OCI-LY1 (cell line): ENCODE data around the gene TFB2M.
A peak's percentile ranks its signal among the peaks of the same experiment; 100 is the strongest.
"Not testable (repeated sequence)": the region's sequence is repeated elsewhere in the genome, so short reads cannot be mapped to it uniquely, and the experiment has no call there.

Source experiments
- H2AFZ ChIP-seq: fragments of 200-600 bp; sonication (generic), shearing (Covaris generic); 2 replicates; pipeline ENCODE4 v1.6.0; 2014; ENCODE audit warnings: antibody characterized with exemption, mild to moderate bottlenecking, low read length
- H3F3A ChIP-seq: fragments of 200-600 bp; sonication (generic), shearing (Covaris generic); 2 replicates; pipeline ENCODE4 v1.6.0; 2014; ENCODE audit warnings: mild to moderate bottlenecking, antibody characterized with exemption, low read length, moderate library complexity; ENCODE audit not compliant: insufficient read depth
- H3K27ac ChIP-seq: fragments of 200-600 bp; sonication (generic); 2 replicates; pipeline ENCODE4 v1.5.1; 2014; ENCODE audit warnings: low read length, mixed run types, mild to moderate bottlenecking, low read depth; ENCODE audit not compliant: poor library complexity, severe bottlenecking
- H3K27me3 ChIP-seq: fragments of 200-600 bp; sonication (generic); 2 replicates; pipeline ENCODE4 v1.6.0; 2014; ENCODE audit warnings: antibody characterized with exemption, mild to moderate bottlenecking, low read length, moderate library complexity; ENCODE audit not compliant: insufficient read depth
- H3K36me3 ChIP-seq: fragments of 200-600 bp; sonication (generic); 2 replicates; pipeline ENCODE4 v1.6.1; 2014; ENCODE audit warnings: mild to moderate bottlenecking, antibody characterized with exemption, low read length, moderate library complexity, mixed read lengths; ENCODE audit not compliant: insufficient read depth
- H3K4me1 ChIP-seq: fragments of 200-600 bp; sonication (generic); 2 replicates; pipeline ENCODE4 v1.5.1; 2014; ENCODE audit warnings: mild to moderate bottlenecking, low read length, moderate library complexity; ENCODE audit not compliant: insufficient read depth, severe bottlenecking
- H3K4me2 ChIP-seq: fragments of 200-600 bp; sonication (generic), shearing (Covaris generic); 2 replicates; pipeline ENCODE4 v1.6.1; 2014; ENCODE audit warnings: low read length
- H3K4me3 ChIP-seq: fragments of 200-600 bp; sonication (generic); 2 replicates; pipeline ENCODE4 v1.5.1; 2014; ENCODE audit warnings: low read length, low read depth, mild to moderate bottlenecking, mixed read lengths; ENCODE audit not compliant: poor library complexity, severe bottlenecking
- H3K79me2 ChIP-seq: fragments of 200-600 bp; shearing (Covaris generic); 2 replicates; pipeline ENCODE4 v1.6.1; 2016; ENCODE audit warnings: mixed run types, low read length, mixed read lengths; ENCODE audit not compliant: insufficient read depth
- H3K9ac ChIP-seq: fragments of 200-600 bp; sonication (generic), shearing (Covaris generic); 2 replicates; pipeline ENCODE4 v1.6.1; 2014; ENCODE audit warnings: mild to moderate bottlenecking, low read length, mixed read lengths
- H3K9me2 ChIP-seq: fragments of 200-600 bp; sonication (generic), shearing (Covaris generic); 2 replicates; pipeline ENCODE4 v1.6.1; 2014; ENCODE audit warnings: low read depth, mild to moderate bottlenecking, low read length, mixed read lengths
- H3K9me3 ChIP-seq: fragments of 200-600 bp; shearing (Covaris generic); 2 replicates; pipeline ENCODE4 v1.6.1; 2014; ENCODE audit warnings: low read length, mixed read lengths
- H4K20me1 ChIP-seq: fragments of 200-600 bp; sonication (generic), shearing (Covaris generic); 2 replicates; pipeline ENCODE4 v1.6.0; 2016; ENCODE audit warnings: mild to moderate bottlenecking, low read length; ENCODE audit not compliant: insufficient read depth
- CTCF ChIP-seq: fragments of 200-600 bp; sonication (generic), shearing (Covaris generic); IDR thresholded peaks from 2 replicates; pipeline ENCODE4 v1.5.1; 2017; ENCODE audit warnings: mild to moderate bottlenecking, antibody characterized with exemption, low read length, moderate library complexity, mixed read lengths
- EZH2 ChIP-seq: fragments of 200-600 bp; sonication (generic), shearing (Covaris generic); IDR thresholded peaks from 2 replicates; pipeline ENCODE4 v1.8.0; 2017; ENCODE audit warnings: borderline replicate concordance, mixed run types, mild to moderate bottlenecking, antibody characterized with exemption, low read length, moderate library complexity, mixed read lengths

TFB2M gene

GRCh38 chr1:246572785-246573184 lies 6.7 kb upstream of the TFB2M start:
- Histone ChIP-seq H3F3A (no peaks in the 10 kb centered on the region), H3K4me1 (peaks cover 75% of the 10 kb centered on the region), H3K27me3 (no peaks in the 10 kb centered on the region), H3K9me2 (no peaks in the 10 kb centered on the region), H2AFZ (no peak overlapping the region), H3K9me3 (no peaks in the 10 kb centered on the region), H3K9ac (peak overlapping the region; percentile 9; the same call in 1 of the 2 replicates), H3K27ac (peak overlapping the region; percentile 65), H4K20me1 (no peaks in the 10 kb centered on the region), H3K4me3 (no peak overlapping the region), H3K4me2 (peak overlapping the region; percentile 23; the same call in 1 of the 2 replicates), H3K36me3 (peaks cover 6% of the 10 kb centered on the region; the same call in 1 of the 2 replicates), H3K79me2 (peaks cover 93% of the 10 kb centered on the region)
- no peak for TF ChIP-seq EZH2
- no peak for TF ChIP-seq CTCF

GRCh38 chr1:246571953-246572352 lies 5.9 kb upstream of the TFB2M start:
- Histone ChIP-seq H3K9me2 (no peaks in the 10 kb centered on the region), H3K27me3 (no peaks in the 10 kb centered on the region), H3K4me3 (no peak overlapping the region), H3K27ac (peak overlapping the region; percentile 85), H3K36me3 (peaks cover 6% of the 10 kb centered on the region; the same call in 1 of the 2 replicates), H3K9me3 (no peaks in the 10 kb centered on the region), H3K4me2 (no peak overlapping the region), H4K20me1 (no peaks in the 10 kb centered on the region), H3K9ac (no peak overlapping the region), H3F3A (no peaks in the 10 kb centered on the region), H3K79me2 (peaks cover 93% of the 10 kb centered on the region), H3K4me1 (peaks cover 70% of the 10 kb centered on the region), H2AFZ (no peak overlapping the region)
- no peak for TF ChIP-seq CTCF
- no peak for TF ChIP-seq EZH2

- peaks cover 90% of the 10 kb centered on the region for H3K79me2 ChIP-seq
- H3K36me3 ChIP-seq, H3K9me2 ChIP-seq, H3K4me3 ChIP-seq, H3F3A ChIP-seq, H4K20me1 ChIP-seq, H3K27me3 ChIP-seq, H2AFZ ChIP-seq, H3K9me3 ChIP-seq, H3K9ac ChIP-seq: not testable (repeated sequence)
- peak overlapping the region; percentile 85 for H3K27ac ChIP-seq
- peak overlapping the region; percentile 6; the same call in 1 of the 2 replicates for H3K4me2 ChIP-seq
- peaks cover 64% of the 10 kb centered on the region for H3K4me1 ChIP-seq
Observed at GRCh38 chr1:246571309-246571708, 5.2 kb upstream of the TFB2M start.
